ENCODE results near the gene RBM12.

DNA sequence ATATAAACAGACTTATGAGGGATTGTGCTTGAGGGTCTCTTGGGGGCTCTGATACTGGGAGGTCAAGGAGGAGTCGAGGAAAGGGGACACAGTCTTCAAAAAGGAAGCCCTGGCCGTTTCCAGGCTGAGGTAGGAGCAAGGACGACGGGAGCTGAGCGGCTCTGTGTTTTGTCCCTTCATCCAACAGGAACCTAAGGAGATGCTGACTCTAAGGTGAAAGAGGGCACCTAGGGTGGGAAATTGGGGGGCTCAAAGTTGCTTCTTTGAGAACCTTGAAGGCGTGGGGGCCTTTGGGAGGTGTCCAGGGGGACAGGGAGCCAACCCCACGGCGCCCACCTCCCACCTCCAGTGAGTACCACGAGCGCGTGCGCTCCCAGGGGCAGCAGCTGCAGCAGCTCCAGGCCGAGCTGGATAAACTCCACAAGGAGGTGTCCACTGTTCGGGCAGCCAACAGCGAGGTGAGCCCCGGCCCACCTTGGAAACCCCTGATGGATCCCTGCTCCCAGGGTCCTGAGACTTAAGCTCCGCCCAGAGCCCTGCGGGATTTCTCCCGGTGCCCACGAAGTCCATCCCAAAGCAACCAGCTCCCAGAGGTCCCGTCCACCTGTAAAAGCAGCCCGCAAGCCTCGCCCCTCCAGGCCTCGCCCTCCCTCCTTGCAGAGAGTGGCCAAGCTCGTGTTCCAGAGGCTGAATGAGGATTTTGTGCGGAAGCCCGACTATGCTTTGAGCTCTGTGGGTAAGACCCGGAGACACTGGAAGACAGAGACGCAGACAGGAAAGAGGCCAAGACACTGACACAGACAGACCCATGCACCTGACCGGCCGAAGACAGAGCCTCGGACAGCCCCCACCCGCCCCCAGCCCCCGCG, 46.2 kb downstream of the RBM12 start:
- TF ChIP-seq EZH2 (IDR thresholded peaks at IDR 0.05; ENCODE audit: insufficient read depth, poor library complexity, severe bottlenecking), result no peak
- TF ChIP-seq EZH2phosphoT487 (IDR thresholded peaks at IDR 0.05; ENCODE audit: insufficient read depth, low read depth), result no peak
